HepG2 (cell line): Measurements from ENCODE around the gene FRK. TPM values are rescaled to one million over a fixed set of nuclear protein-coding genes. Genes with fewer than 3 reads are reported as not detected.

Experiments used
- CEBPG ChIP-seq: IDR thresholded peaks from 2 replicates; pipeline ENCODE4 v1.6.1; 2016
- CHCHD3 ChIP-seq: sonication (generic); formaldehyde crosslinking; IDR thresholded peaks from 2 replicates; pipeline ENCODE4 v1.8.0; 2022; ENCODE audit warnings: mild to moderate bottlenecking, missing genetic modification reagents, moderate library complexity
- ELF1 ChIP-seq: sonication (generic); formaldehyde crosslinking; IDR thresholded peaks from 2 replicates; pipeline ENCODE4 v1.4.0; 2020; ENCODE audit warnings: missing genetic modification reagents
- GPBP1L1 ChIP-seq: sonication (generic); formaldehyde crosslinking; IDR thresholded peaks from 2 replicates; pipeline ENCODE4 v1.5.0; 2020; ENCODE audit warnings: mild to moderate bottlenecking, missing genetic modification reagents
- HIC2 ChIP-seq: sonication (generic); formaldehyde crosslinking; IDR thresholded peaks from 2 replicates; pipeline ENCODE4 v1.9.0; 2022; ENCODE audit warnings: low read depth, missing genetic modification reagents
- JUND ChIP-seq: sonication (generic); formaldehyde crosslinking; IDR thresholded peaks from 2 replicates; pipeline ENCODE4 v1.8.0; 2022; ENCODE audit warnings: mild to moderate bottlenecking, missing genetic modification reagents
- KAT2B ChIP-seq: fragments of 150-350 bp; IDR thresholded peaks from 2 replicates; pipeline ENCODE4 v1.6.1; 2014; ENCODE audit warnings: low read depth, low read length, borderline replicate concordance
- KAT7 ChIP-seq: IDR thresholded peaks from 2 replicates; pipeline ENCODE4 v1.6.1; 2018; ENCODE audit warnings: borderline replicate concordance, missing compliant biosample characterization
- MIXL1 ChIP-seq: IDR thresholded peaks from 2 replicates; pipeline ENCODE4 v1.6.1; 2016
- NFATC3 ChIP-seq: sonication (generic); formaldehyde crosslinking; IDR thresholded peaks from 2 replicates; pipeline ENCODE4 v1.5.1; 2020; ENCODE audit warnings: mild to moderate bottlenecking, missing genetic modification reagents
- NR2F1 ChIP-seq, 2 experiments: fragments of 450-650 bp in 1 of 2; formaldehyde crosslinking in 1 of 2; IDR thresholded peaks; 2 replicates each; pipeline versions ENCODE4 v1.5.0 to v1.6.1; 2016 to 2020; ENCODE audit warnings: mild to moderate bottlenecking in 1 of 2, missing compliant biosample characterization in 1 of 2, missing genetic modification reagents in 1 of 2, moderate library complexity in 1 of 2
- SOX5 ChIP-seq: IDR thresholded peaks from 2 replicates; pipeline ENCODE4 v1.6.1; 2016; ENCODE audit warnings: borderline replicate concordance
- ZNF503 ChIP-seq: sonication (generic); formaldehyde crosslinking; IDR thresholded peaks from 2 replicates; pipeline ENCODE4 v1.4.0; 2020; ENCODE audit warnings: missing genetic modification reagents
- ZNF513 ChIP-seq: sonication (generic); formaldehyde crosslinking; conservative IDR thresholded peaks from 2 replicates; pipeline ENCODE4 v1.5.0; 2020; ENCODE audit warnings: missing genetic modification reagents
- ZNF646 ChIP-seq: sonication (generic); formaldehyde crosslinking; IDR thresholded peaks from 2 replicates; pipeline ENCODE4 v1.9.0; 2021; ENCODE audit warnings: mild to moderate bottlenecking, missing genetic modification reagents
- ZNF761 ChIP-seq: sonication (generic); formaldehyde crosslinking; conservative IDR thresholded peaks from 2 replicates; pipeline ENCODE4 v1.4.0; 2020; ENCODE audit warnings: mild to moderate bottlenecking, missing genetic modification reagents
- polyA plus RNA-seq, 8 experiments: library from polyadenylated mRNA; depleted of rRNA in 3 of 8; stranded (reverse) in 7 of 8; unstranded in 1 of 8; fragments of >200 nt; fragmentation: Illumina TruSeq in 4 of 8; extraction: Trizol in 4 of 8; gene quantifications; 2 replicates each; pipeline versions ENCODE4 v1.2.1 to v1.2.3, GENCODE V29; 2011 to 2016; ENCODE audit warnings: low read depth in 4 of 8, missing spikeins in 1 of 8, mixed read lengths in 1 of 8; ENCODE audit not compliant: insufficient read depth in 1 of 8
- total RNA-seq, 5 experiments: library from RNA; depleted of rRNA; stranded (reverse); fragments of >200 nt; fragmentation: Illumina TruSeq; extraction: Trizol; gene quantifications; 2 replicates each; pipeline ENCODE4 v1.2.3, GENCODE V29; 2016; ENCODE audit warnings: low read depth in 1 of 5

FRK gene
- total and polyA plus RNA-seq, 2 of the 13 experiments (the other 11 are each of a cell fraction or from before 2014, with no cell fraction given) = 1.3 to 2.9 TPM

GRCh38 chr6:116059713-116060571 is 749 bp downstream of the FRK start (continued):
- TF ChIP-seq ZNF646 (CRISPR knock-in tag) (no peak), KAT7 (CRISPR knock-in tag) (no peak; the same call in 1 of the 2 replicates), ELF1 (no peak), CHCHD3 (CRISPR knock-in tag) (no peak), NFATC3 (CRISPR knock-in tag) (no peak), KAT2B (no peak), ZNF513 (no peak), HIC2 (CRISPR knock-in tag) (no peak), MIXL1 (CRISPR knock-in tag) (no peak; the same call in 1 of the 2 replicates), ZNF503 (CRISPR knock-in tag) (no peak), ZNF761 (CRISPR knock-in tag) (no peak), CEBPG (CRISPR knock-in tag) (no peak), GPBP1L1 (CRISPR knock-in tag) (no peak), JUND (CRISPR knock-in tag) (no peak), NR2F1 (CRISPR knock-in tag; IDR thresholded peaks at IDR 0.05) (no peak), SOX5 (CRISPR knock-in tag) (no peak)
